ENCODE data around the gene CLHC1. TPM values are rescaled to one million over a fixed set of nuclear protein-coding genes. Genes with fewer than 3 reads are reported as not detected.

CLHC1 gene
- total and polyA plus RNA-seq, 2 donors (not counting 3 experiments of a cell fraction or from before 2014, with no cell fraction given) = 2.4 to 12.3 TPM

DNA sequence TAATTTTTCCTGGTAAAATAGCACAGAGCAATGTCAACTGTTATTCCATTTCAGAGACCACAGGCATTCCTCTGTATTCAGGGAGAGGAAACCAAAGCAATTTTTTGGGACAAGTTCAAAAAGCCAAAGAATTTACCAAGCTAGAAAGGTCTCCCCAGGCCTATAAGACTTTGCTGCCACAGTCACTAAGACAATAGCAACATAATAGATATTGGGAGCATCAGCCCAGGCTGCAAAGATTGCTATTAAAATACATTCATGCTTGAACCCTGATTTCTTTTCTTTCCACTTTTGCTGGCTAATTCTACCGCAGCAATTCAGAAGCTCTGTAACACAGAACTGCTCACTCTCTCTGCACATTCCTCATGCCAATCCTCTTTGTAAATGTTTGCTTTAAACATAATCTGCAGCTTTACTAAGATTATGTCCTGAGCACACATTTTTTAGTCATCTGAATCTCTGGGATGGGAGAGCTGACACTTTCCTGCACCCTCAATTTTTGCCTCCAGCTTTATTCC is 76.3 kb downstream of the CLHC1 start:
- DNase-seq (ENCODE audit: low read depth, low spot score) (no peak), FAIRE-seq (no peak)
- Histone ChIP-seq H3K9me1 (replicated peaks; ENCODE audit: control insufficient read depth, extremely low read depth, insufficient read depth, low read length) (no peaks in the 10 kb centered on the region), H3K4me3 (replicated peaks in 1 of 3; ENCODE audit: insufficient read depth in 1 of 3, low read depth in 1 of 3, low read length in 3 of 3) (no peak overlapping the region), H4K20me1 (replicated peaks; ENCODE audit: control insufficient read depth, extremely low read depth, insufficient read depth, low read length) (no peaks in the 10 kb centered on the region), H2AFZ (ENCODE audit: low read depth, low read length) (no peak overlapping the region), H3K9me3 (replicated peaks; ENCODE audit: control insufficient read depth, insufficient read depth, low read length) (no peaks in the 10 kb centered on the region), H3K27me3 (ENCODE audit: control insufficient read depth in 2 of 2, insufficient read depth in 2 of 2, low read length in 2 of 2) (no peaks in the 10 kb centered on the region), H3K27ac (ENCODE audit: insufficient read depth, low read depth, low read length) (no peak overlapping the region), H3K4me2 (ENCODE audit: insufficient read depth, low read length) (no peak overlapping the region), H3K9ac (replicated peaks; ENCODE audit: extremely low read depth, insufficient read depth, low read length) (no peak overlapping the region), H3K4me1 (ENCODE audit: control insufficient read depth, extremely low read depth, insufficient read depth, low read length) (peaks cover 18% of the 10 kb centered on the region), H3K36me3 (ENCODE audit: control insufficient read depth in 2 of 2, extremely low read depth in 1 of 2, insufficient read depth in 2 of 2, low read length in 2 of 2) (no peaks in the 10 kb centered on the region), H3K79me2 (ENCODE audit: control insufficient read depth, insufficient read depth, low read length) (no peaks in the 10 kb centered on the region)
- dilution Hi-C loops (cut with MboI; ENCODE audit: extremely low pct_ligation_motif_present, low sequenced_read_pairs) (no loop called here), intact Hi-C loops (cut with micrococcal nuclease) (no loop called here)
- TF ChIP-seq, protein P1, sequence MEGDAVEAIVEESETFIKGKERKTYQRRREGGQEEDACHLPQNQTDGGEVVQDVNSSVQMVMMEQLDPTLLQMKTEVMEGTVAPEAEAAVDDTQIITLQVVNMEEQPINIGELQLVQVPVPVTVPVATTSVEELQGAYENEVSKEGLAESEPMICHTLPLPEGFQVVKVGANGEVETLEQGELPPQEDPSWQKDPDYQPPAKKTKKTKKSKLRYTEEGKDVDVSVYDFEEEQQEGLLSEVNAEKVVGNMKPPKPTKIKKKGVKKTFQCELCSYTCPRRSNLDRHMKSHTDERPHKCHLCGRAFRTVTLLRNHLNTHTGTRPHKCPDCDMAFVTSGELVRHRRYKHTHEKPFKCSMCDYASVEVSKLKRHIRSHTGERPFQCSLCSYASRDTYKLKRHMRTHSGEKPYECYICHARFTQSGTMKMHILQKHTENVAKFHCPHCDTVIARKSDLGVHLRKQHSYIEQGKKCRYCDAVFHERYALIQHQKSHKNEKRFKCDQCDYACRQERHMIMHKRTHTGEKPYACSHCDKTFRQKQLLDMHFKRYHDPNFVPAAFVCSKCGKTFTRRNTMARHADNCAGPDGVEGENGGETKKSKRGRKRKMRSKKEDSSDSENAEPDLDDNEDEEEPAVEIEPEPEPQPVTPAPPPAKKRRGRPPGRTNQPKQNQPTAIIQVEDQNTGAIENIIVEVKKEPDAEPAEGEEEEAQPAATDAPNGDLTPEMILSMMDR (IDR thresholded peaks at IDR 0.05; ENCODE audit: extremely low read depth in 1 of 2, insufficient read depth in 1 of 2, low read depth in 1 of 2, low read length in 2 of 2) = no peak
- TF ChIP-seq EZH2 (IDR thresholded peaks at IDR 0.05; ENCODE audit: borderline replicate concordance, low read depth, low read length, severe bottlenecking) (no peak), FOS (IDR thresholded peaks at IDR 0.05; ENCODE audit: borderline replicate concordance, insufficient read depth, low read length) (no peak), JUN (IDR thresholded peaks at IDR 0.05; ENCODE audit: borderline replicate concordance, insufficient read depth, insufficient read length, low read depth) (no peak), POLR2AphosphoS5 (IDR thresholded peaks at IDR 0.05; ENCODE audit: insufficient read depth, low read depth, low read length) (no peak), GATA2 (IDR thresholded peaks at IDR 0.05; ENCODE audit: insufficient read depth, insufficient read length, low read depth, low read length) (no peak), MYC (IDR thresholded peaks at IDR 0.05; ENCODE audit: low read depth, low read length) (no peak), POLR2A (IDR thresholded peaks at IDR 0.05; ENCODE audit: low read depth, low read length) (no peak)
- TF ChIP-seq, protein P2, sequence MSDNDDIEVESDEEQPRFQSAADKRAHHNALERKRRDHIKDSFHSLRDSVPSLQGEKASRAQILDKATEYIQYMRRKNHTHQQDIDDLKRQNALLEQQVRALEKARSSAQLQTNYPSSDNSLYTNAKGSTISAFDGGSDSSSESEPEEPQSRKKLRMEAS (IDR thresholded peaks at IDR 0.05; ENCODE audit: insufficient read depth, insufficient read length) = no peak
- POLR2A ChIA-PET = no interaction called here
- BruUV-seq (replicated peaks) = no TSS peak
- CTCF ChIA-PET = interaction anchor here (1.9 kb wide), 1 partner anchor 107 kb away, joined by 4 read pairs; no protein-coding TSS in a partner anchor

All from endothelial cell of umbilical vein (primary cell).